Measurements from ENCODE around the gene IFNL1. TPM values are rescaled to one million over a fixed set of nuclear protein-coding genes. Genes with fewer than 3 reads are reported as not detected.

The IFNL1 gene
- not detected in 2 replicates for total RNA-seq
- polyA plus RNA-seq: not detected in 2 replicates

DNA sequence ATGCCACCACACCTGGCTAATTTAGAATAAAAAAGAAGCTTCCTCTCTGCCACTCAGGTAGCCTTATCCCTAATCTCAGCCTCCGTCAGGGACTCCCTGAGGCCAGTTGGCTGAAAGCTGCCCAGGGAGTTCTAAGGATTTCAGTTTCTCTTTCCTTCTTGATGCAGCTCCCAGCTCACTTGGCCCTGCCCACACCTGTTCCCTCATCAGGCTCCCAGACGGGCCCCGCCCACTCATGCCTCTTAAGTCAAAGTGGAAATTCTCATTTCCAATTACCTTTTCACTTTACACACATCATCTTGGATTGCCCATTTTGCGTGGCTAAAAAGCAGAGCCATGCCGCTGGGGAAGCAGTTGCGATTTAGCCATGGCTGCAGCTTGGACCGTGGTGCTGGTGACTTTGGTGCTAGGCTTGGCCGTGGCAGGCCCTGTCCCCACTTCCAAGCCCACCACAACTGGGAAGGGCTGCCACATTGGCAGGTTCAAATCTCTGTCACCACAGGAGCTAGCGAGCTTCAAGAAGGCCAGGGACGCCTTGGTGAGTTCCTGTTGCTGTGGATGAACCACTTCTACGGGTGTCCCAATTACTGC lies at the start of gene IFNL1:
Gene IFNL1, plus strand, starts transcription at position 353 of the 591 bp plus-strand sequence. Its CDS starts 15 bp downstream, at position 368.
- Histone ChIP-seq H3K36me3 (no peaks in the 10 kb centered on the region), H3K27ac (no peak within 1 kb of the TSS), H3K9me3 (ENCODE audit: low read depth) (no peaks in the 10 kb centered on the region), H3K4me1 (ENCODE audit: low read depth) (no peaks in the 10 kb centered on the region), H3K27me3 (peaks cover 9% of the 10 kb centered on the region), H3K4me3 (no peak within 1 kb of the TSS)
- TF ChIP-seq, protein P1, sequence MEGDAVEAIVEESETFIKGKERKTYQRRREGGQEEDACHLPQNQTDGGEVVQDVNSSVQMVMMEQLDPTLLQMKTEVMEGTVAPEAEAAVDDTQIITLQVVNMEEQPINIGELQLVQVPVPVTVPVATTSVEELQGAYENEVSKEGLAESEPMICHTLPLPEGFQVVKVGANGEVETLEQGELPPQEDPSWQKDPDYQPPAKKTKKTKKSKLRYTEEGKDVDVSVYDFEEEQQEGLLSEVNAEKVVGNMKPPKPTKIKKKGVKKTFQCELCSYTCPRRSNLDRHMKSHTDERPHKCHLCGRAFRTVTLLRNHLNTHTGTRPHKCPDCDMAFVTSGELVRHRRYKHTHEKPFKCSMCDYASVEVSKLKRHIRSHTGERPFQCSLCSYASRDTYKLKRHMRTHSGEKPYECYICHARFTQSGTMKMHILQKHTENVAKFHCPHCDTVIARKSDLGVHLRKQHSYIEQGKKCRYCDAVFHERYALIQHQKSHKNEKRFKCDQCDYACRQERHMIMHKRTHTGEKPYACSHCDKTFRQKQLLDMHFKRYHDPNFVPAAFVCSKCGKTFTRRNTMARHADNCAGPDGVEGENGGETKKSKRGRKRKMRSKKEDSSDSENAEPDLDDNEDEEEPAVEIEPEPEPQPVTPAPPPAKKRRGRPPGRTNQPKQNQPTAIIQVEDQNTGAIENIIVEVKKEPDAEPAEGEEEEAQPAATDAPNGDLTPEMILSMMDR (IDR thresholded peaks at IDR 0.05; ENCODE audit: low read depth, low read length): no peak
- DNase-seq (ENCODE audit: low read depth in 1 of 2, low spot score in 1 of 2): no peak

DNA sequence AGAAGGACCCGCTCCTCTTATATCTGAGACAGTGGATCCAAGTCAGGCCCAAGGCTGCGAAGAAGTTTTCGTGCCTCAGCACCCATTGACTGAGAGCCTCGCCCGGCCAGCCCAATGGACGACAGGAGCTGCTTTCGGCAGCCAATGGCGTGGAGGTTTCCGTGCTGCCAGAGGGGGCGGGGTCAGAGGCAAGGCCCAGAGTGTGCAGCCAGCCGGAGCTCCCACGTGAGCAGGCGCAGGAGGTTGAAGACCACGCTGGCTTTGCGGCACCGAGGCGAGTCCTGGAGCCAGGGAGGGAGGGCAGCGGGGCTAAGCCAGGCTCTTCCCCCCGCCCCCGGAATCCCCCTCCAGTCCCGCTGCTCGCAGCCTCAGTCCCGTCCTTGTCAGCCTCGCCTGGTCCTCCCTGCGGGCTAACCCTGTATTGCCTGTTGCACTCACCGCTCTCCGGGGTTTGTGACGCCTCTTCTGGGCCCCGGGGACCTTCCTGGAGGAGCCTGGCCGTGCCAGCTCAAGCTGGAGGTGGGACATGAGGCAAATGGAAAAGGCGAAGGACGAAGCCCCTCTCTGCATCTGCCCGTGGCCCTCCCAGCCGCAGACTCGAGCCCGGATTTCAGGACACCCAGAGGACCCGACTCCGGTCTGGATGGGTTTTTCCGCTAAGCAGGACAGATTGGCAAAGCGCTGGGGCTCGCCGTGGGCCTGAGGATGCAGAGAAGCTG lies 49.1 kb upstream of the IFNL1 start:
- Histone ChIP-seq H3K4me1 (ENCODE audit: low read depth) (no peaks in the 10 kb centered on the region), H3K36me3 (no peaks in the 10 kb centered on the region), H3K4me3 (no peak overlapping the region), H3K27ac (no peak overlapping the region), H3K27me3 (peaks cover 46% of the 10 kb centered on the region), H3K9me3 (ENCODE audit: low read depth) (no peaks in the 10 kb centered on the region)
- DNase-seq (ENCODE audit: low read depth in 1 of 2, low spot score in 1 of 2): peak in 1 of 2 donors; percentile 40
- TF ChIP-seq, protein P1 (IDR thresholded peaks at IDR 0.05; ENCODE audit: low read depth, low read length): no peak

DNA sequence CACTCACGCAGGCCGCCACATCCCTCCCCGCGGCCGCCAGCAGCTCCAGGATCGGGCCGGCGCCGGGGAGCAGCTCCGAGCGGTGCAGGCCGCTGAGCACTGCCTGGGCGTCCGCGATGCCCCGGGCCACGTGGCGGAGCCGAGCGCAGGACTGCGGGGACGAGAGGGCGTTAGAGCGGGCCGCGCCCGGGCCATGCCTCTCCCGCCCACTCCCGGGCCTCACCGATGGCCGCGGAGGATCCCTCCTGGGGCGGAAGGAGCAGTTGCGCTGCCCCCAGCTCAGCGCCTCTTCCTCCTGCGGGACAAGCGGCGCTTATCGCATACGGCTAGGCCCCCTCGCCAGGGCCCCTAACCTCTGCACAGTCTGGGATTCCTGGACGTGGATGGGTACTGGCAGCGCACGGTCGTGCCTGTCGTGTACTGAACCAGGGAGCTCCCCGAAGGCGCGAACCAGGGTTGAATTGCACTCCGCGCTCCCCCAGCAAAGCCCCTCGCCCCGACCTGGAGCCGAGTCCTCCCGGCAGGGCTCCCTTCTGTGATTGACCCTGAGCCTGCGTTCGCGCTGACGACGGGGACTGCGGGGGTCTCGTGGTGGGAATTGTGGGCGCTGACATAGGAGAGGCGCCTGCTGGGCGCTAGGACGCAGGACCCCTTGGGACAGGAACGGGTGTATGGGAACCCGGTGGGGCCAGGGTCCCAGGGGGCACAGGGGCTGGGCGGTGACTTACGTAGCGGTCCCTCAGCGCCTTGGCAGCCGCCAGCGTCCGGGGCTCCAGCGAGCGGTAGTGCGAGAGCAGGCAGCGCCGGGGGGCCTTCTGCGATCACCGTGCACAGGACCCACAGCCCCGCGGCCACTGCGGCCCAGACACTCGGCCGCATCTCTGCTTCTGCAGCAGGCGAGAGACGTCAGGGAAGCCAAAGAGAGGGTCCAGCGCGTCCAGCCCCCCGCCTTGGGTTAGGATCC lies 48.2 kb upstream of the IFNL1 start:
- H3K27ac ChIP-seq: no peak overlapping the region
- TF ChIP-seq, protein P1 (IDR thresholded peaks at IDR 0.05; ENCODE audit: low read depth, low read length): no peak
- no peak overlapping the region for H3K4me3 ChIP-seq
- H3K9me3 ChIP-seq (ENCODE audit: low read depth): no peaks in the 10 kb centered on the region
- no peaks in the 10 kb centered on the region for H3K36me3 ChIP-seq
- no peaks in the 10 kb centered on the region for H3K4me1 ChIP-seq (ENCODE audit: low read depth)
- DNase-seq (ENCODE audit: low read depth in 1 of 2, low spot score in 1 of 2): peak; percentile 24 to 47
- H3K27me3 ChIP-seq: peaks cover 46% of the 10 kb centered on the region

DNA sequence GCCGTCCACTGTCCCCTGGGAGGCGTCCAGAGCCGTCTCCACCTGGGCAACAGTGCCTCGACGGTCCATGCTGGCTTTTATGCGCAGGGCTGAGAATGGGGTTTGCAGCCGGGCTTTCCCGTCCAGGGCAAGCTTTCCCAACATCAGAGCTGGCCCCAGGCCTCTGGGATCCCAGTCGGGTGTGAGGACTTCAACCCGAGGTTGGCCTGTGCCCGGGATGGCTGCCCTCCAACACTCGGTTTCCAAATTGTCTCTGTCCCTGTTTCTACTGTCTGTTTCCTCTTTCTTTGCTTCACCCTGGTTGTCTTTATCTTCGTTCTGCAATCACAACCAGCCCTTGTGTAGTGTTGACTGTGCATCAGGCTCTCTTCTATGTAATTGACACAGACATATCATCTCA lies 47.4 kb upstream of the IFNL1 start, which contains the start of gene IFNL4:
Gene IFNL4, minus strand, starts transcription at position 51 of the 400 bp plus-strand sequence.
- Histone ChIP-seq H3K27me3 (peaks cover 44% of the 10 kb centered on the region), H3K27ac (no peak within 1 kb of the TSS), H3K9me3 (ENCODE audit: low read depth) (no peaks in the 10 kb centered on the region), H3K4me1 (ENCODE audit: low read depth) (no peaks in the 10 kb centered on the region), H3K36me3 (no peaks in the 10 kb centered on the region), H3K4me3 (no peak within 1 kb of the TSS)
- TF ChIP-seq, protein P1 (IDR thresholded peaks at IDR 0.05; ENCODE audit: low read depth, low read length): no peak
- no peak for DNase-seq (ENCODE audit: low read depth in 1 of 2, low spot score in 1 of 2)

DNA sequence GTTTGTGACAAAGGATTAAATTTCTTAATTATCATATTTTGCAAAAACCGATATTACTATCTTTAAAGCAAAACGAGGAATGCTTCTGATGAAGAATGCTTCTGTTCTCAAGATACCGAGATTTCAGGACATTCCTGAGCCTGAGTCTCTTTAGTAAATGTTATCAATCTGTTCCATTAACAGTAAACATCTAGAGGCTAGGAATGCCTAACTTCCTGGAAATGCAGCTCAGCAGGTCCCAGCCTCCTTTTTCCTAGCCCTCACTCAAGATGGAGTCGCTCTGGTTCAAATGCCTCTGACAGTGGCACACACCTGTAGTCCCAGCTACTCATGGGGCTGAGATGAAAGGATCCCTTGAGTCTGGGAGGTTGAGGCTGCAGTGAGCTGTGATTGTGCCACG lies 45.1 kb upstream of the IFNL1 start:
- H3K4me1 ChIP-seq (ENCODE audit: low read depth): no peaks in the 10 kb centered on the region
- no peaks in the 10 kb centered on the region for H3K9me3 ChIP-seq (ENCODE audit: low read depth)
- TF ChIP-seq, protein P1 (IDR thresholded peaks at IDR 0.05; ENCODE audit: low read depth, low read length): no peak
- no peak for DNase-seq (ENCODE audit: low read depth in 1 of 2, low spot score in 1 of 2)
- no peaks in the 10 kb centered on the region for H3K36me3 ChIP-seq
- no peak overlapping the region for H3K27ac ChIP-seq
- no peak overlapping the region for H3K4me3 ChIP-seq
- H3K27me3 ChIP-seq: peaks cover 43% of the 10 kb centered on the region

Measured in cardiac muscle cell (in vitro differentiated cells and primary cell).